GM18508 (cell line): ENCODE data around the gene DCUN1D3.
A peak's percentile ranks its signal among the peaks of the same experiment; 100 is the strongest.

Source experiments
- ATAC-seq: cut with Tn5 transposase; IDR thresholded peaks from one replicate; pipeline ENCODE4 v1.9.1; 2021; ENCODE audit warnings: moderate number of reproducible peaks; ENCODE audit not compliant: insufficient read depth, unreplicated experiment

DCUN1D3 gene

GRCh38 chr16:20897253-20897897, 2.8 kb downstream of the DCUN1D3 start:
- no peak for ATAC-seq

- no peak for ATAC-seq
These were observed 5.8 kb downstream of the DCUN1D3 start for GRCh38 chr16:20894388-20894787.

- ATAC-seq = no peak
These were observed 10.4 kb downstream of the DCUN1D3 start for GRCh38 chr16:20889625-20890275.

GRCh38 chr16:20887207-20887606, 13.0 kb downstream of the DCUN1D3 start:
- no peak for ATAC-seq

GRCh38 chr16:20886320-20886719, 13.8 kb downstream of the DCUN1D3 start:
- no peak for ATAC-seq

- ATAC-seq = no peak
These were observed 16.0 kb downstream of the DCUN1D3 start for GRCh38 chr16:20884240-20884556.

- no peak for ATAC-seq
These were observed 16.5 kb downstream of the DCUN1D3 start for GRCh38 chr16:20883554-20884239.

GRCh38 chr16:20881503-20881878, 18.7 kb downstream of the DCUN1D3 start:
- no peak for ATAC-seq

- ATAC-seq = no peak
These were observed 19.2 kb downstream of the DCUN1D3 start for GRCh38 chr16:20880867-20881502.

- ATAC-seq = no peak
These were observed 20.8 kb downstream of the DCUN1D3 start for GRCh38 chr16:20879175-20880040.

- no peak for ATAC-seq
These were observed 21.4 kb downstream of the DCUN1D3 start for GRCh38 chr16:20878682-20879147.

GRCh38 chr16:20875355-20875650, 24.9 kb downstream of the DCUN1D3 start:
- no peak for ATAC-seq

- peak; percentile 6 for ATAC-seq
These were observed 26.0 kb downstream of the DCUN1D3 start for GRCh38 chr16:20874088-20874581.

- ATAC-seq = no peak
These were observed 26.8 kb downstream of the DCUN1D3 start for GRCh38 chr16:20873331-20873730.

- no peak for ATAC-seq
These were observed 28.0 kb downstream of the DCUN1D3 start for GRCh38 chr16:20871941-20872815.

- no peak for ATAC-seq
These were observed 28.9 kb downstream of the DCUN1D3 start for GRCh38 chr16:20871258-20871657.

GRCh38 chr16:20870122-20870820, 29.9 kb downstream of the DCUN1D3 start:
- no peak for ATAC-seq

- no peak for ATAC-seq
These were observed 31.3 kb downstream of the DCUN1D3 start for GRCh38 chr16:20868890-20869289.

GRCh38 chr16:20867585-20867984, 32.6 kb downstream of the DCUN1D3 start:
- ATAC-seq = no peak
